Panc1 (cell line): Measurements from ENCODE around the gene STAT4.

Source experiments
- POLR2AphosphoS5 ChIP-seq: IDR thresholded peaks from 2 replicates; pipeline ENCODE4 v1.6.1; 2012; ENCODE audit warnings: mild to moderate bottlenecking, low read depth, low read length, moderate library complexity
- SIN3A ChIP-seq: IDR thresholded peaks from 2 replicates; pipeline ENCODE4 v1.6.1; 2012; ENCODE audit warnings: low read depth, mild to moderate bottlenecking, low read length, moderate library complexity, borderline replicate concordance; ENCODE audit not compliant: insufficient read depth
- TCF7L2 ChIP-seq: IDR thresholded peaks from 2 replicates; pipeline ENCODE4 v1.6.1; 2011; ENCODE audit warnings: mild to moderate bottlenecking, low read depth, low read length, inconsistent platforms
- TF ChIP-seq, protein P1 (sequence below): fragments of 450-650 bp; IDR thresholded peaks from 2 replicates; pipeline ENCODE4 v1.5.1; 2017; ENCODE audit warnings: mild to moderate bottlenecking

DNA sequence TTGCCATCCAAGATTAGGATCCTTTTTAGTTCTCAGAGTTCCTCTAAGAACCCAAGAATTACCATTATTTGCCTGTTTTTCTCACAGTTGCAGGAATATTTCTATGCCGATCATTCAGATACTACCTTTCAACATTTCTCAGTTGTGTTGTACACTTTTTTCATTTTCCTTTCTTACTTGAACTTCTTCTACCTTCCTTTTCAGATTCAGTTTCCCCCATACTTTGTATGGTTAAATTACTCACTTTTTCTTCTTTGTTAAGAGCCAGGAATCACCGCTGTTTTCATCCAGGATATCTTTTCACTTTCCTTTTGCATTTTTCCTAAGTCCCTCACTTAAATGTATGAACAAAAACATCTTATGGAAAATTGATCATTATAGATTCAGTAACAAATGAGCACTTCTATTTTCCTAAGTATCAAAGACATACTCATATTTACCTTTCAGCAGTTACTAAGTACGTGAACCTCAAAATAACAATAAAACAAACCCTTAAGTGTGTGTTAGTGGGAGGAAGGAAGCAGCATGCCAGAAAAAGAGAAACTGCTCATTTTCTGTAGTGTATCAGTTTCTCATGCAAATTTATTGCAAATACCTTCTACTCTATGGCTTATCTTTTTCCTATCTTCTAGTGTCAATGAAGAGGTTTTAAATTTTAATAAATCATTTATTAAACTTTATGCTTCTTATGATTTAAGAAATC lies 72.5 kb downstream of the STAT4 start:
- TF ChIP-seq, protein P1, sequence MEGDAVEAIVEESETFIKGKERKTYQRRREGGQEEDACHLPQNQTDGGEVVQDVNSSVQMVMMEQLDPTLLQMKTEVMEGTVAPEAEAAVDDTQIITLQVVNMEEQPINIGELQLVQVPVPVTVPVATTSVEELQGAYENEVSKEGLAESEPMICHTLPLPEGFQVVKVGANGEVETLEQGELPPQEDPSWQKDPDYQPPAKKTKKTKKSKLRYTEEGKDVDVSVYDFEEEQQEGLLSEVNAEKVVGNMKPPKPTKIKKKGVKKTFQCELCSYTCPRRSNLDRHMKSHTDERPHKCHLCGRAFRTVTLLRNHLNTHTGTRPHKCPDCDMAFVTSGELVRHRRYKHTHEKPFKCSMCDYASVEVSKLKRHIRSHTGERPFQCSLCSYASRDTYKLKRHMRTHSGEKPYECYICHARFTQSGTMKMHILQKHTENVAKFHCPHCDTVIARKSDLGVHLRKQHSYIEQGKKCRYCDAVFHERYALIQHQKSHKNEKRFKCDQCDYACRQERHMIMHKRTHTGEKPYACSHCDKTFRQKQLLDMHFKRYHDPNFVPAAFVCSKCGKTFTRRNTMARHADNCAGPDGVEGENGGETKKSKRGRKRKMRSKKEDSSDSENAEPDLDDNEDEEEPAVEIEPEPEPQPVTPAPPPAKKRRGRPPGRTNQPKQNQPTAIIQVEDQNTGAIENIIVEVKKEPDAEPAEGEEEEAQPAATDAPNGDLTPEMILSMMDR = no peak
- TF ChIP-seq POLR2AphosphoS5 (no peak), SIN3A (no peak), TCF7L2 (no peak)
